A549 treated with GW870086 at 1 μM for 4 hours (cell line): ENCODE measurements around the gene FALEC. TPM values are rescaled to one million over a fixed set of nuclear protein-coding genes. Genes with fewer than 3 reads are reported as not detected.

ENCODE experiments used
- total RNA-seq: library from RNA; stranded (reverse); fragments of 200-300 nt; extraction: Qiagen RNA extraction; gene quantifications from 5 replicates; pipeline ENCODE4 v1.2.3, GENCODE V29; 2022; ENCODE audit warnings: low read depth

FALEC gene
- total RNA-seq: 0.32 TPM in 1 of 5 replicates, not detected in the others

DNA sequence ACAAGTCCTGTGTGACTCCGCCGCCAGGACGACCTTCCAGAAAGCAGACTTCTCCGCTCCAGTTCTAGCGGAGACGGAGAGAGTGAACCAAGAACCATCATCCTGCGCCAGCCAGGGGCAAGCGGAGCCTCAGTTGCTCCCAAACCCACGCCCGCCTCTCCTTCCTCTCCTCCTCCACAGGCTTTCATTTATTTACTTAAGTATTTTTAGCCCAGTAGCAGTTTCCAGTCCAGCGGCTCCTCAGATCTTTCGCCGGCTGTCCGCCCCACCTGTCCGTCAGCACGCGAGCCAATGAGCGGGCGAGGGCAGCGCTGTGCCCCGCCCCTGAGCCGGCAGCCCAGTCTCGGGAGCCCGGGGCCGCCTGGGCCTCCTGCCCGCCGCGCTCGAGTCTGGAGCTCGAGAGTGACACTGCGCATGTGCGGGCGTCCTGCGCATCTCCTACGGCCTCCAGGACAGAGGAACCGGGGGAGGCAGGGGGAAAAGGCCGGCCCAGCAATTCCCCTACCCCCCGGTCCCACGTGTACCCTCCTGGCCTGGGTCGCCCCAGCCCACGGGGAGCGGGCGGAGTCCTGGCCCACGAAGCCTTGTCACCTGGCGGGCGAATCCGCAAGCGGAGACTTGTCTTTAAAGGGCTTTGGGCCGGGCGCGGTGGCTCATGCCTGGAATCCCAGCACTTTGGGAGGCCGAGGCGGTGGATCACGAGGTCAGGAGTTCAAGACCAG is at the start of gene FALEC:
Gene FALEC (plus strand): TSS at position 425 of the 722 bp plus-strand sequence.

GRCh38 chr1:150486966-150487762 is 28.4 kb upstream of the FALEC start, which contains the start of gene TARS2:
TSS of gene TARS2 (plus strand) at chr1:150487419. CDS start at chr1:150487451, 32 bp downstream.

DNA sequence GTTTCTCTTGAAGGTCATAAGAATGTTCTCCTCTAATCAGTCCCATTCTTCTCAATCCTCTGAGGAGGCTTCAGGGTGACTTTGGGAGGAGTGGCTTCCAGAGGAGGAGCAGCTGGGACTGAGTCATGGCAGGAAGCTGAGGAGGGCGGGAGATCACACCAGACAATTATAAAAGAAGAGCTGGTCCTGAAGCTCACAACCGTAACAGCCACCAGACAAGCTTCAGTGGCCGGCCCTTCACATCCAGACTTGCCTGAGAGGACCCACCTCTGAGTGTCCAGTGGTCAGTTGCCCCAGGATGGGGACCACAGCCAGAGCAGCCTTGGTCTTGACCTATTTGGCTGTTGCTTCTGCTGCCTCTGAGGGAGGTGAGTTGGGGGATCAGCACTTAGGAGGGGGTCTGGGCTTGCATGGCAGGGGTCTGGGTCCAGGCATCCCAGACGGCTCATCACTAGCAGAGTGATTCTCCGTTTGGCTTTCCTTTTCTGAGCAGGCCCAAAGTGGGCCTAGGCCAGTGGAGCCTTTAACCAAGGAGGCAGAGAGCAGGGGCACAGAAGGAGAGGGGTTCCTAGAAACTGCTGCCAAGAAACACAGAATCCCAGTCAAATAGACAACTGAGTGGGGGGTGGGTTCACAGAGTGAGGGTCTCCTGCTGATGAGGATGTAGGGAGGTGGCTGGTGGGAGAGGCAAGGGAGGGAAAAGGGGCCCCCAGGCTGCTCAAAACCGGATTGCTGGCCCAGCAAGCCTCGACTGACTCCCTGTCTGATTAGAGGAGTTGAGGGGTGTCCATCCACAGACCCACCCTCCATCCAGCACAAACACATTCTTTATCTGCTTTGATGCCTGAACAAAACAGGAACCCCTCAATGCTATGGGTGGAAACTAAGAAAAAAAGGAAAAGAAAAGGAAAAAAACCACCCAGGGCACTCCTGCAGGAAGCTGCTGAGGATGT is 7.4 kb upstream of the FALEC start, which contains the start of gene ECM1:
Gene ECM1 (plus strand): TSS at position 198 of the 953 bp plus-strand sequence. CDS start 101 bp downstream, at position 299.

DNA sequence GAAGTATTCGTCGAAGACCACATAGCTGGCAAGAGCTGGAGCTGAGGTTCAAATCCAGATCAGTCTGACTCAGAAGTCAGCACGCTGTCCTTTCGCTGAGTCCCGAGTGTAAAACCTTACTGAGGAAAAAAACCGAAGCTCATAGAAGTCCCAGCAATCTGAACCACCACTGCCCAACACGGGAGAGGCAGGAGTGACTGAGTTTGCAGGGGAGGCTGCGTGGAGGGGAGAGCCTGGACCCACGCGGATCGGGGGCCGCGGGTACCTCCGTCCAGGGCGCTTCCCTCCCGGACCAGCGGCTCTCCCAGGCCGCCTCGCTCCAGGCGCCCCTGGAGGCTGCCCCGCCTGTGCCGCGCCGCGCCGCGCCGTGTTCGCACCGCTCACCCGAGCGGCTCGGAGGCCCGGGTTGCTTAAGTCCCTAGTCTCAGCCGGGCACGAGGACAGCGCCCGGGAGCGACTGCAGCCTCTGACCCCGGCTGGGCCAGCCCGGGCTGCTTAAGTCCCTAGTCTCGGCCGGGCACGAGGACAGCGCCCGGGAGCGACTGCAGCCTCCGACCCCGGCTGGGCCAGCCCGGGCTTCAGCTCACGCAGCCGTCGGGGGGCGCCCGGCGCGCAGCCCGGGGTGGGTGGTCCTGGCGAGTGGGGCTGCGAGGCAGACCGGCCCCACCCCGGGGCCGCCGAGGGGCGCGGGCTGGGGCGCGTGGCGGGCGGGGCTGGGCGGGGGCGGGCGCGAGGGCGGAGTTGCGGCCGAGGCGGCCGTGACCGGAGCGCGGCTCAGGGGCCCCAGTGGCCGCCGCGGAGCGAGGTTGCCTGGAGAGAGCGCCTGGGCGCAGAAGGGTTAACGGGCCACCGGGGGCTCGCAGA is 33.3 kb downstream of the FALEC start, which contains the start of gene ADAMTSL4:
Gene ADAMTSL4 (plus strand): TSS at position 777 of the 864 bp plus-strand sequence. CDS start 2,881 bp downstream, outside the sequence.

GRCh38 chr1:150579110-150579944 is 63.8 kb downstream of the FALEC start, which contains the start of gene MCL1:
TSS of gene MCL1 (minus strand) at chr1:150579610. CDS start at chr1:150579530, 80 bp downstream.

Other genes with a start within 250 kb of the FALEC start
- gene APH1A, start 246.7 kb upstream of the FALEC start, total RNA-seq: 124 to 143 TPM (median 139 TPM) in 5 replicates
- gene C1orf54, start 243.0 kb upstream of the FALEC start, total RNA-seq: 0.31 to 0.38 TPM (median 0.34 TPM) in 4 of 5 replicates, not detected in the other
- gene CIART, start 233.2 kb upstream of the FALEC start, total RNA-seq: 0.97 to 2.4 TPM (median 1.3 TPM) in 5 replicates
- 82.1 to 87.8 TPM (median 84.2 TPM) in 5 replicates for gene MRPS21, start 221.9 kb upstream of the FALEC start, total RNA-seq
- 51.5 to 56.0 TPM (median 52.2 TPM) in 5 replicates for gene PRPF3, start 194.2 kb upstream of the FALEC start, total RNA-seq
- 12.5 to 15.2 TPM (median 14.3 TPM) in 5 replicates for gene RPRD2, start 151.6 kb upstream of the FALEC start, total RNA-seq
- gene TARS2, start 28.3 kb upstream of the FALEC start, total RNA-seq: 18.9 to 21.3 TPM (median 20.6 TPM) in 5 replicates
- gene ECM1, start 7.6 kb upstream of the FALEC start, total RNA-seq: 1.7 to 3.1 TPM (median 2.1 TPM) in 5 replicates
- 3.1 to 7.2 TPM (median 5.2 TPM) in 5 replicates for gene ADAMTSL4, start 33.7 kb downstream of the FALEC start, total RNA-seq
- 195 to 266 TPM (median 252 TPM) in 5 replicates for gene MCL1, start 63.9 kb downstream of the FALEC start, total RNA-seq
- 130 to 149 TPM (median 131 TPM) in 5 replicates for gene ENSA, start 113.9 kb downstream of the FALEC start, total RNA-seq
- gene GOLPH3L, start 181.4 kb downstream of the FALEC start, total RNA-seq: 10.4 to 15.6 TPM (median 14.4 TPM) in 5 replicates
- gene HORMAD1, start 205.1 kb downstream of the FALEC start, total RNA-seq: 6.2 to 10.6 TPM (median 9.7 TPM) in 5 replicates